Fibroblast of the aortic adventitia (primary cell): ENCODE data around the gene LRPAP1. TPM values are rescaled to one million over a fixed set of nuclear protein-coding genes. Genes with fewer than 3 reads are reported as not detected.

Experiments
- DNase-seq: peaks from one replicate; pipeline ENCODE4 v3.0.0-alpha.2; 2010; ENCODE audit warnings: low read depth
- H3K4me3 ChIP-seq: 2 replicates; pipeline ENCODE4 v1.5.1; 2011; ENCODE audit warnings: low read depth, mild to moderate bottlenecking, control low read depth, low read length, moderate library complexity
- total RNA-seq: library from RNA; depleted of rRNA; stranded (reverse); fragments of >200 nt; gene quantifications from 2 replicates; pipeline ENCODE4 v1.2.3, GENCODE V29; 2012; ENCODE audit warnings: low replicate concordance
- TF ChIP-seq, protein P1 (sequence below): IDR thresholded peaks from 2 replicates; pipeline ENCODE4 v1.5.1; 2011; ENCODE audit warnings: mild to moderate bottlenecking, low read length, control low read depth, inconsistent platforms; ENCODE audit not compliant: insufficient read depth

The LRPAP1 gene
- total RNA-seq, 1 donor, result 61.0 TPM

GRCh38 chr4:3533423-3533820, 1.2 kb upstream of the LRPAP1 start:
- no peak for DNase-seq
- no peak overlapping the region for H3K4me3 ChIP-seq
- TF ChIP-seq, protein P1, sequence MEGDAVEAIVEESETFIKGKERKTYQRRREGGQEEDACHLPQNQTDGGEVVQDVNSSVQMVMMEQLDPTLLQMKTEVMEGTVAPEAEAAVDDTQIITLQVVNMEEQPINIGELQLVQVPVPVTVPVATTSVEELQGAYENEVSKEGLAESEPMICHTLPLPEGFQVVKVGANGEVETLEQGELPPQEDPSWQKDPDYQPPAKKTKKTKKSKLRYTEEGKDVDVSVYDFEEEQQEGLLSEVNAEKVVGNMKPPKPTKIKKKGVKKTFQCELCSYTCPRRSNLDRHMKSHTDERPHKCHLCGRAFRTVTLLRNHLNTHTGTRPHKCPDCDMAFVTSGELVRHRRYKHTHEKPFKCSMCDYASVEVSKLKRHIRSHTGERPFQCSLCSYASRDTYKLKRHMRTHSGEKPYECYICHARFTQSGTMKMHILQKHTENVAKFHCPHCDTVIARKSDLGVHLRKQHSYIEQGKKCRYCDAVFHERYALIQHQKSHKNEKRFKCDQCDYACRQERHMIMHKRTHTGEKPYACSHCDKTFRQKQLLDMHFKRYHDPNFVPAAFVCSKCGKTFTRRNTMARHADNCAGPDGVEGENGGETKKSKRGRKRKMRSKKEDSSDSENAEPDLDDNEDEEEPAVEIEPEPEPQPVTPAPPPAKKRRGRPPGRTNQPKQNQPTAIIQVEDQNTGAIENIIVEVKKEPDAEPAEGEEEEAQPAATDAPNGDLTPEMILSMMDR, result no peak

- TF ChIP-seq, protein P1, result no peak
- peak overlapping the region; percentile 65 for H3K4me3 ChIP-seq
- DNase-seq, result no peak
Measured at GRCh38 chr4:3532751-3533422, 665 bp upstream of the LRPAP1 start.

DNA sequence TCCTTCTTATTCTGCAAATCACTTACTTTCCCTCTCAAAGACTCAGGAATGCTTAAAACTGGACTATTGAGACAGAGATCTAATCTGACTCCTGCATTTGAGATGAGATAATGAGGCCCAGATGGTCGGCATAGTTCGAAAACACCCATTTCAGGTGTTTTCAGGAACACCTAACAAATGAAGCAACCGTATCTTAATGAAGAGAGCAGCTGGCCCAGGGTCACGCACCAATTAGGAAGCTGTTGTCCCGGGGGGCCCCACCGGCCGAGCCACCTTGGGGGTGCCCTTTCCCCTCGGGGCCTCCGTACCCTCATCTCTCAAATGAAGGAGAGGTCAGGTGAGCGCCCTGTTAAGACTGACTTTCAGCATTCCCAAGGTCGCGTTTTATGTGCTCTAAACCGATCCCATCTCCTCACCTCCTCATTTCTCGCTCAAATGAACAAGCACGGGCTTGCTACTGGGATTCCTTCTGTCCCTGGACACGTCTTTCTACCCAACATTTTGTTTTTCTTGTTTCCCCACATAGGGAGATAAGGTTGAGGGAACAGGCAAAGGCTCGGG, 824 bp downstream of the LRPAP1 start:
- peak overlapping the region; percentile 88 for H3K4me3 ChIP-seq
- peak; percentile 14 for DNase-seq
- TF ChIP-seq, protein P1, result no peak

DNA sequence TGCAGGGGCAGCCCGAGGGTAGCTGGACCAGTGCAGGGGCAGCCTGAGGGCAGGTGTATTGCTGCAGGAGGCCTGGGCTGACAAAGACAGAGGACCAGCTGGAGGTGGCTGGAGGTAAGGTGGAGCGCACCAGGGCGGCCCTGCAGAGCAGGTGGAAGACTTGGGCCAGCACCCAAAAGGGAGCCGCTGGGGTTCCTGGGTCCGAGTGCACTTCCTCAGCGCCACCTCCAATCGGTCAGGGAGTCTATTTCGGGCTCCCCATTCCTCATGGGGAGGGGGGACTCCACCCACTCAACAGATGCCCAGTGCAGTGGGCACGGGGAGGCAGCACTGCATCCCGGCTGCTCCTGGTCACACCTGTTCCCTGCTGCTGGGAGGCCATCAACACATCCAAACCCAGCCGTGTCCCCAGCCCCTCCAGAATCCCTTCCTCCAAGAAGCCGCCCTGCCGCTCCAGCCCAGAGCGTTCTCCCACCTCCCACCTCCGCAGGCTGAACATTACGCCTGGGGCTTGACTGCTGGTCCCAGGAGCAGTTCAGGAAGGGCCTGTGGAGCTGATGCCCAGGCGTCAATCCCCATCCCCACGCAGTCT, 1.5 kb downstream of the LRPAP1 start:
- TF ChIP-seq, protein P1, result no peak
- H3K4me3 ChIP-seq, result peak overlapping the region; percentile 88
- no peak for DNase-seq

- no peak overlapping the region for H3K4me3 ChIP-seq
- no peak for DNase-seq
- TF ChIP-seq, protein P1, result no peak
Measured at GRCh38 chr4:3530051-3530450, 2.2 kb downstream of the LRPAP1 start.

DNA sequence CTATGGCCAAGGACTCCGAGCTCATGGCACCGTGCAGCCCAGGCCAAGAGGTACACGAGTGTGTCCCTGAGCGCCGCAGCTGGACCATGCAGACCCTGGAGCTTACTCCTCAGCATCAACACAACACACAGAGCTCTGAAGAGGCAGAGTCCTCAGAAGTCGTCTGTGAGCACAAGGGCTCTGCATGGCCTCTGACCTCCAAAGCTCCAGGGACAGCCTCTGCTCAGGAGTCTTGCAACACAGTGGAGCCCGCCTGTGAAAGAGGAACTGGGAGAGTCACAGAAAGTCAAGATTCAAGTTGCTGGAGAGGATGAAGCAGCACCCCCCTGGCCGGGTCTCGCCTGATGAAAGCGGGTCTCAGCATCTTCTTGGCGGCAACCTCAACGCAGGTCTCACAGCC, 2.9 kb downstream of the LRPAP1 start:
- TF ChIP-seq, protein P1, result no peak
- no peak overlapping the region for H3K4me3 ChIP-seq
- DNase-seq, result no peak
